BJ (cell line): ENCODE results near the gene CACNA1F. TPM values are rescaled to one million over a fixed set of nuclear protein-coding genes. Genes with fewer than 3 reads are reported as not detected.

Experiments
- CTCF ChIA-PET: fragments of 350-600 bp; formaldehyde crosslinking; extraction: SDS; loops from one replicate; lab custom pipeline; 2021; ENCODE audit warnings: antibody characterized with exemption, inconsistent platforms; lab: Yijun Ruan, JAX
- POLR2A ChIA-PET: fragments of 300-600 bp; sonication (Branson Sonifier 250); formaldehyde crosslinking; extraction: SDS; loops from one replicate; lab custom pipeline; 2021; ENCODE audit warnings: antibody characterized with exemption; lab: Charles Lee
- DNase-seq: peaks from one replicate; pipeline ENCODE4 v3.0.0-alpha.2; 2011; ENCODE audit warnings: low read depth
- H3K27me3 ChIP-seq: 2 replicates; pipeline ENCODE4 v1.6.0; 2011; ENCODE audit warnings: low read length; ENCODE audit not compliant: control insufficient read depth, insufficient read depth
- H3K36me3 ChIP-seq: 2 replicates; pipeline ENCODE4 v1.5.1; 2011; ENCODE audit warnings: low read length; ENCODE audit not compliant: control insufficient read depth, insufficient read depth
- H3K4me3 ChIP-seq: 2 replicates; pipeline ENCODE4 v1.5.1; 2011; ENCODE audit warnings: low read depth, mild to moderate bottlenecking, control low read depth, low read length
- CTCF ChIP-seq: IDR thresholded peaks from 2 replicates; pipeline ENCODE4 v1.5.1; 2011; ENCODE audit warnings: low read depth, mild to moderate bottlenecking, control low read depth, inconsistent platforms, low read length, moderate library complexity; ENCODE audit not compliant: insufficient read depth
- polyA plus RNA-seq: library from polyadenylated mRNA; depleted of rRNA; stranded (reverse); fragments of >200 nt; gene quantifications from 2 replicates; pipeline ENCODE4 v1.2.3, GENCODE V29; 2011

CACNA1F gene
- polyA plus RNA-seq, 1 experiment, result 0.01 TPM

DNA sequence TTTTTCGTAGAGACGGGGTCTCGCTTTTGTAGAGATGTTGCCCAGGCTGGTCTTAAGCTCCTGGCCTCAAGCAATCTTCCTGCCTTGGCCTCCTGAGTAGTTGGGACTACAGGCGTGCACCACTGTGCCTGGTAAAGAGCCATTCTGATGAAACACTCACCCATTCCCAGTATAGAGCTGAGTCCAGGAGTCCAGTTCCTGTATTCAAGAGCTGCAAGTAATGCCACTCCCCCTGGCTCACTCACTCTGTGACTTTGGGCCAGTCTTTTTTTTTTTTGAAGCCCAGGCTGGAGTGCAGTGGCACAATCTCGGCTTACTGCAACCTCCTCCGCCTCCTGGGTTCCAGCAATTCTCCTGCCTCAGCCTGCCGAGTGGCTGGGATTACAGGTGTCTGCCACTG lies 5.6 kb upstream of the CACNA1F start:
- TF ChIP-seq CTCF, result no peak
- ChIA-PET CTCF (no interaction called here), POLR2A (no interaction called here)

GRCh38 chrX:49237060-49237459 lies 3.9 kb upstream of the CACNA1F start:
- ChIA-PET POLR2A (no interaction called here), CTCF (no interaction called here)
- 0 out of 2 replicates have a peak, but pooled peaks cover 2% of the 10 kb centered on the region for H3K36me3 ChIP-seq
- no peak for TF ChIP-seq CTCF
- H3K4me3 ChIP-seq, result no peak overlapping the region
- H3K27me3 ChIP-seq, result no peaks in the 10 kb centered on the region
- no peak for DNase-seq

More for the DNA sequence above, 5.6 kb upstream of the CACNA1F start:
- no peak for DNase-seq
- Histone ChIP-seq H3K36me3 (peaks cover 3% of the 10 kb centered on the region; the same call in 1 of the 2 replicates), H3K4me3 (no peak overlapping the region), H3K27me3 (no peaks in the 10 kb centered on the region)

- Histone ChIP-seq H3K4me3 (no peak overlapping the region), H3K36me3 (no peaks in the 10 kb centered on the region), H3K27me3 (no peaks in the 10 kb centered on the region)
- ChIA-PET CTCF (no interaction called here), POLR2A (no interaction called here)
- no peak for DNase-seq
- TF ChIP-seq CTCF, result no peak
Observed at GRCh38 chrX:49233887-49234555, 881 bp upstream of the CACNA1F start.

DNA sequence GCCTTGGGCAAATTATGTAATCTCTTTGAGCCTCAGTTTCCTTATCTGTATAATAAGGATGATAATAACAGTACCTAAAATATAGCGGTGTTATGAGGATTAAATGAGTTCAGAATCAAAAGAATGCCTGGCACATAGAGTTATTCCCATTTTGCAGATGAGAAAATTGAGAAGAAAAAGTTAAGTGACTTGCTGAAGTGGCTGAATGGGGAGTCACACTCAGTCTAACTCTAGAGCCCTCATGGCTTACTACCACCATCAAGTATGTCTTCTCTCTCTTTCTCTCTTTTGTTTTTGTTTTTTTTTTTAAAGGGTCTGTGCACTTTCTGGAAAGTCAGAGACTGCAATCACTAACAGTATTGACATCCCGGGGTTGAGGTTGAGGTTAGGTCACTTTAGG lies 615 bp downstream of the CACNA1F start:
- TF ChIP-seq CTCF, result no peak
- POLR2A ChIA-PET, result no interaction called here
- no peaks in the 10 kb centered on the region for H3K36me3 ChIP-seq
- H3K27me3 ChIP-seq, result no peaks in the 10 kb centered on the region
- H3K4me3 ChIP-seq, result no peak overlapping the region
- DNase-seq, result no peak
- CTCF ChIA-PET, result no interaction called here

GRCh38 chrX:49231333-49232000 lies 1.7 kb downstream of the CACNA1F start:
- no peak for TF ChIP-seq CTCF
- Histone ChIP-seq H3K4me3 (no peak overlapping the region), H3K27me3 (no peaks in the 10 kb centered on the region), H3K36me3 (no peaks in the 10 kb centered on the region)
- ChIA-PET POLR2A (no interaction called here), CTCF (no interaction called here)
- no peak for DNase-seq
